Activated T-cell treated with anti-CD3 and anti-CD28 coated beads, Interleukin-2, amount 50 U/mL, for 24 hours (primary cell): ENCODE results near the gene LMOD3.

ENCODE experiments used
- DNase-seq: peaks from one replicate; pipeline ENCODE4 v3.0.0-alpha.2; 2020
- H3K27ac Mint-ChIP-seq: 2 replicates; pipeline ENCODE4 v1.8.0; 2020; ENCODE audit warnings: mild to moderate bottlenecking, mixed read lengths
- H3K27me3 Mint-ChIP-seq: 2 replicates; pipeline ENCODE4 v1.8.0; 2020; ENCODE audit warnings: mixed read lengths
- H3K36me3 Mint-ChIP-seq: 2 replicates; pipeline ENCODE4 v1.8.0; 2020; ENCODE audit warnings: low read depth, mixed read lengths
- H3K4me1 Mint-ChIP-seq: 2 replicates; pipeline ENCODE4 v1.8.0; 2020; ENCODE audit warnings: low read depth, mixed read lengths
- H3K4me3 Mint-ChIP-seq: 2 replicates; pipeline ENCODE4 v1.8.0; 2020; ENCODE audit warnings: mild to moderate bottlenecking, moderate library complexity, mixed read lengths
- H3K9me3 Mint-ChIP-seq: 2 replicates; pipeline ENCODE4 v1.8.0; 2020; ENCODE audit warnings: mixed read lengths

LMOD3 gene

GRCh38 chr3:69122403-69122802 lies at the start of gene LMOD3:
Gene LMOD3 (minus strand): TSS chr3:69122595. CDS start chr3:69122386, 209 bp downstream.
- Mint-ChIP-seq H3K27ac (no peak within 1 kb of the TSS), H3K36me3 (no peaks in the 10 kb centered on the region), H3K27me3 (no peaks in the 10 kb centered on the region), H3K4me3 (no peak within 1 kb of the TSS), H3K4me1 (peaks cover 4% of the 10 kb centered on the region), H3K9me3 (no peaks in the 10 kb centered on the region)
- DNase-seq, result no peak

GRCh38 chr3:69172058-69172457 lies 49.7 kb upstream of the LMOD3 start:
- Mint-ChIP-seq H3K4me1 (peaks cover 7% of the 10 kb centered on the region), H3K4me3 (no peak overlapping the region), H3K9me3 (no peaks in the 10 kb centered on the region), H3K36me3 (peaks cover 55% of the 10 kb centered on the region), H3K27ac (no peak overlapping the region), H3K27me3 (no peaks in the 10 kb centered on the region)
- no peak for DNase-seq

- H3K27ac Mint-ChIP-seq, result no peak overlapping the region
- no peaks in the 10 kb centered on the region for H3K27me3 Mint-ChIP-seq
- peaks cover 17% of the 10 kb centered on the region for H3K36me3 Mint-ChIP-seq
- DNase-seq, result no peak
- H3K4me3 Mint-ChIP-seq, result no peak overlapping the region
- H3K4me1 Mint-ChIP-seq, result peaks cover 5% of the 10 kb centered on the region
- H3K9me3 Mint-ChIP-seq, result no peaks in the 10 kb centered on the region
Measured at GRCh38 chr3:69166446-69166845, 44.1 kb upstream of the LMOD3 start.

GRCh38 chr3:69165744-69166143 lies 43.3 kb upstream of the LMOD3 start:
- Mint-ChIP-seq H3K27ac (no peak overlapping the region), H3K36me3 (peaks cover 10% of the 10 kb centered on the region), H3K4me3 (no peak overlapping the region), H3K4me1 (peaks cover 7% of the 10 kb centered on the region), H3K9me3 (no peaks in the 10 kb centered on the region), H3K27me3 (no peaks in the 10 kb centered on the region)
- DNase-seq, result no peak

GRCh38 chr3:69164296-69164695 lies 41.9 kb upstream of the LMOD3 start:
- Mint-ChIP-seq H3K27ac (no peak overlapping the region), H3K4me3 (no peak overlapping the region), H3K27me3 (no peaks in the 10 kb centered on the region), H3K4me1 (peaks cover 15% of the 10 kb centered on the region), H3K36me3 (no peaks in the 10 kb centered on the region), H3K9me3 (no peaks in the 10 kb centered on the region)
- DNase-seq, result no peak

GRCh38 chr3:69162308-69162980 lies 40.0 kb upstream of the LMOD3 start:
- H3K27ac Mint-ChIP-seq, result no peak overlapping the region
- H3K36me3 Mint-ChIP-seq, result no peaks in the 10 kb centered on the region
- no peak for DNase-seq
- no peaks in the 10 kb centered on the region for H3K27me3 Mint-ChIP-seq
- H3K9me3 Mint-ChIP-seq, result no peaks in the 10 kb centered on the region
- H3K4me3 Mint-ChIP-seq, result no peak overlapping the region
- peaks cover 15% of the 10 kb centered on the region for H3K4me1 Mint-ChIP-seq

- Mint-ChIP-seq H3K27ac (no peak overlapping the region), H3K36me3 (no peaks in the 10 kb centered on the region), H3K27me3 (no peaks in the 10 kb centered on the region), H3K4me1 (peaks cover 15% of the 10 kb centered on the region), H3K4me3 (no peak overlapping the region), H3K9me3 (no peaks in the 10 kb centered on the region)
- DNase-seq, result no peak
Measured at GRCh38 chr3:69161587-69162307, 39.4 kb upstream of the LMOD3 start.

GRCh38 chr3:69160525-69160924 lies 38.1 kb upstream of the LMOD3 start:
- Mint-ChIP-seq H3K4me3 (peak overlapping the region; percentile 31), H3K27me3 (peaks cover 2% of the 10 kb centered on the region), H3K36me3 (no peaks in the 10 kb centered on the region), H3K27ac (peak overlapping the region; percentile 77), H3K9me3 (no peaks in the 10 kb centered on the region), H3K4me1 (peaks cover 15% of the 10 kb centered on the region)
- DNase-seq, result no peak

- no peaks in the 10 kb centered on the region for H3K9me3 Mint-ChIP-seq
- peaks cover 15% of the 10 kb centered on the region for H3K4me1 Mint-ChIP-seq
- H3K4me3 Mint-ChIP-seq, result no peak overlapping the region
- H3K27ac Mint-ChIP-seq, result no peak overlapping the region
- DNase-seq, result no peak
- H3K27me3 Mint-ChIP-seq, result peaks cover 6% of the 10 kb centered on the region
- no peaks in the 10 kb centered on the region for H3K36me3 Mint-ChIP-seq
Measured at GRCh38 chr3:69160107-69160506, 37.7 kb upstream of the LMOD3 start.

GRCh38 chr3:69149586-69149985 lies 27.2 kb upstream of the LMOD3 start:
- DNase-seq, result no peak
- H3K4me1 Mint-ChIP-seq, result no peaks in the 10 kb centered on the region
- no peak overlapping the region for H3K27ac Mint-ChIP-seq
- no peaks in the 10 kb centered on the region for H3K27me3 Mint-ChIP-seq
- no peaks in the 10 kb centered on the region for H3K9me3 Mint-ChIP-seq
- no peaks in the 10 kb centered on the region for H3K36me3 Mint-ChIP-seq
- no peak overlapping the region for H3K4me3 Mint-ChIP-seq

- DNase-seq, result no peak
- no peak overlapping the region for H3K4me3 Mint-ChIP-seq
- no peaks in the 10 kb centered on the region for H3K4me1 Mint-ChIP-seq
- H3K9me3 Mint-ChIP-seq, result no peaks in the 10 kb centered on the region
- H3K27ac Mint-ChIP-seq, result no peak overlapping the region
- H3K27me3 Mint-ChIP-seq, result no peaks in the 10 kb centered on the region
- H3K36me3 Mint-ChIP-seq, result no peaks in the 10 kb centered on the region
Measured at GRCh38 chr3:69145688-69146087, 23.3 kb upstream of the LMOD3 start.

GRCh38 chr3:69144631-69145245 lies 22.3 kb upstream of the LMOD3 start:
- no peak overlapping the region for H3K27ac Mint-ChIP-seq
- no peaks in the 10 kb centered on the region for H3K4me1 Mint-ChIP-seq
- no peaks in the 10 kb centered on the region for H3K9me3 Mint-ChIP-seq
- no peak overlapping the region for H3K4me3 Mint-ChIP-seq
- peaks cover 3% of the 10 kb centered on the region for H3K27me3 Mint-ChIP-seq
- no peak for DNase-seq
- H3K36me3 Mint-ChIP-seq, result no peaks in the 10 kb centered on the region

- no peaks in the 10 kb centered on the region for H3K4me1 Mint-ChIP-seq
- no peaks in the 10 kb centered on the region for H3K36me3 Mint-ChIP-seq
- H3K27me3 Mint-ChIP-seq, result peaks cover 5% of the 10 kb centered on the region
- H3K27ac Mint-ChIP-seq, result no peak overlapping the region
- no peak overlapping the region for H3K4me3 Mint-ChIP-seq
- no peaks in the 10 kb centered on the region for H3K9me3 Mint-ChIP-seq
- DNase-seq, result no peak
Measured at GRCh38 chr3:69143612-69144011, 21.2 kb upstream of the LMOD3 start.

- DNase-seq, result no peak
- no peaks in the 10 kb centered on the region for H3K9me3 Mint-ChIP-seq
- H3K36me3 Mint-ChIP-seq, result no peaks in the 10 kb centered on the region
- no peak overlapping the region for H3K27ac Mint-ChIP-seq
- H3K4me3 Mint-ChIP-seq, result no peak overlapping the region
- peaks cover 5% of the 10 kb centered on the region for H3K27me3 Mint-ChIP-seq
- H3K4me1 Mint-ChIP-seq, result no peaks in the 10 kb centered on the region
Measured at GRCh38 chr3:69142797-69143454, 20.5 kb upstream of the LMOD3 start.

- DNase-seq, result no peak
- Mint-ChIP-seq H3K4me3 (no peak overlapping the region), H3K9me3 (no peaks in the 10 kb centered on the region), H3K27me3 (peaks cover 5% of the 10 kb centered on the region), H3K27ac (no peak overlapping the region), H3K36me3 (no peaks in the 10 kb centered on the region), H3K4me1 (no peaks in the 10 kb centered on the region)
Measured at GRCh38 chr3:69142090-69142489, 19.7 kb upstream of the LMOD3 start.
